GM20431 (cell line): ENCODE measurements around the gene CRADD.

Experiments used
- in situ Hi-C: fragments of 300-500 bp; cut with MseI, MboI; formaldehyde crosslinking; loops from one replicate; pipeline ENCODE4 v1.15.0; 2020; ENCODE audit warnings: low sequenced_read_pairs; ENCODE audit not compliant: unreplicated experiment

CRADD gene

DNA sequence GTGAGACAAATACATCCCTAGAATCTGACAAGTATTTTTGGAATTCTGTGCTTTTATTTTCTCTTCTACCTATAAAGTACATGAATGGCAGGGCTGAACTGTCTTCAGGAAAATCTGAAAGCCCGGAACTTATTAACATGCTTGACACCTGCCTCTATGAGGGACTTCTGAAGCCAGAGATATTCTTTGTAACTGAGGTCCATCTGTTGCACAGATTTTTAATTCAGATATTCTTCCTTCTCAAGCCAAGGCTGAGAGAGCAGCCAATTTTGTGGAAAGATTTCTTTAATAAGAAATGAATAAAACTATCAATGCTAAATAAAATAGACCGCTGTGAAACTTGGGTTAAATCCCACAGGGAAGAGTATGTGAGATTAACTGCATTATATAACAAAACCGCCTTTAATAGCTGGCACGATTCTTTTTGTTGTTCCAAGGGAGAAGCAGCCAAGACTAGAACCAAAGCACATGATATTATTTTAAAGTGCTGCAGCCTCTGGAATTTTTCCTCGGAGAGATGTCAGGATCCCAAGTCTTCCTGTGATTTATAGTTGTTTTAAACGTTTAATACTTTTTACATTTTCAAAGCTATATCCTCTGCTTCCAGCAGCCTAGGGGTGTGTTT, 148.9 kb downstream of the CRADD start:
- in situ Hi-C loops, result no loop called here

GRCh38 chr12:93827179-93827578, 150.0 kb downstream of the CRADD start:
- in situ Hi-C loops, result no loop called here

GRCh38 chr12:93827669-93828068, 150.5 kb downstream of the CRADD start:
- in situ Hi-C loops, result no loop called here

DNA sequence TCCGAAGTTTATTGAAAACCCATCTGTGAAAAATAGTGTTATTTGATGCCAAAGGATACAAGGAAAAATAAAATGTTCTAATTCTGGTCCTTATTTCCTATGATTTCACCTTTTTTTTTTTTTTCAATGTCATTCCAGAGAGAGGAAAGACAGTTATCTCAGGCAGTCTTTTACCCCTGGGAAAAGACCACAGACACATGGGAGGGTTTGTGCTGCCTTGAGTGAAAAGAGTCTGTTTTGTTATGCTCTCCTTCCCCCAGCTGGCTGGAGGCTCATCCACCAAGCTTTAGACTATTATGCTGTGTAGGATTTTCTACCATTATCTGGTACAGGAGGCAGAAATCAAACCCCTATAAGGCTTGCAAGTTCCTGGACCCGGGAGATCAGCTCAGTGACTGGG, 151.8 kb downstream of the CRADD start:
- in situ Hi-C loops, result no loop called here

- in situ Hi-C loops, result no loop called here
These were observed 154.2 kb downstream of the CRADD start for GRCh38 chr12:93831374-93831773.

DNA sequence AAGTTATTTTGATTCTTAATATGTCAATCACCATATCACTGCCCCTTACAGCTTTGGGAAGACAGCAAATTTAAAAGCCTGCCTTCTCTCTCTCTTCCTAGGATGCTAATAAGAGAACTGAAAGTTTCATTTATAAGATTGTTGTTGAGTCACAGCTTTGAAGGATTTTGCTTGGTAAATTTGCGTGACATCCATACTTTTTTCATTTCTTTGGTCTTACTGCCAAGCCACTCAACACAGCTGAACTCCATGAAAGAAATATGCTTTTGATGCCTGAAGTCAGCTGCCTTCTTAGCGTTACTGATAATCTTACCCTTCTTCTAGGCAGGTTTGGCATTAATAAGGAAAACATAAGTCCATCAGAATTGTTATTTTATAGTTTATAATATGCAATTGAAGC, 155.0 kb downstream of the CRADD start:
- in situ Hi-C loops, result no loop called here

DNA sequence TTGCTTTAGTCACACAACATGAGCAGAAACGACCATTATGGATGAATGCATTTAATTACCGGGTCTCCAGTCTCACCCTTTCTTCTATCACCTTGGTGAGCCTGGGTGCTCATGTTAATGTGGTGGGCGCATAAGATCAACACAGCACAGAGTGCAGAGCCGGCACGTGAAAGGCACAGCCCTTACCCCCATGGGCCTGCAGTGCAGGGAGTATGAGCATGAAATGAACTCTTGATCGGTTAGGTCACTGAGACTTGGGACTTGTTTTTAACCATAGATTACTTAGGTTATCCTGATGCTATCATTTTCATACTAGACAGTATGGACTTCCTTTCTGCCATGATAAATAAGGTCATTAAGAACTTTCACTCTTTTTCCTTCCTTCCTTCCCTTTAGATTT, 156.8 kb downstream of the CRADD start:
- in situ Hi-C loops, result no loop called here

- in situ Hi-C loops, result no loop called here
These were observed 159.6 kb downstream of the CRADD start for GRCh38 chr12:93836620-93837260.

- in situ Hi-C loops, result no loop called here
These were observed 161.0 kb downstream of the CRADD start for GRCh38 chr12:93838193-93838592.

DNA sequence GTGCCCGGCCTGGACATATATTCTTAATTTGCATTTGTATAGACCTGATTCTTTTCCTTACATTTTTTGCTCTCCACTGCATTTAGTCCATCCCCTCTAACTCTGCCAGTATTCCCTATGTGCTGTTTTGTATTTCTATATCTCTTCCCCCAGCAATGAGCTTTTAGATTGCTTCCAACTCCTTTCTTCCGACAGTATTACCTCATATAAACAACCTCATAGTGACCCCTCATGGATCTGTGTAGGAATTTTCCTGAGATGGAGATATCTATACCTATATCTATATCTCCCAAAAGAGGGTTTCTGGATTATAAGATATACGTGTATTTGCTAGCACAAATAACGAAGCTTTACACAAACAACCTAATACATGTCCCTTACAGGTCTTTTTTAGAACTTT, 161.9 kb downstream of the CRADD start:
- in situ Hi-C loops, result no loop called here

GRCh38 chr12:93841671-93842070, 164.5 kb downstream of the CRADD start:
- in situ Hi-C loops, result no loop called here

- in situ Hi-C loops, result no loop called here
These were observed 167.1 kb downstream of the CRADD start for GRCh38 chr12:93844164-93844784.

GRCh38 chr12:93846936-93847516, 169.9 kb downstream of the CRADD start:
- in situ Hi-C loops, result no loop called here

DNA sequence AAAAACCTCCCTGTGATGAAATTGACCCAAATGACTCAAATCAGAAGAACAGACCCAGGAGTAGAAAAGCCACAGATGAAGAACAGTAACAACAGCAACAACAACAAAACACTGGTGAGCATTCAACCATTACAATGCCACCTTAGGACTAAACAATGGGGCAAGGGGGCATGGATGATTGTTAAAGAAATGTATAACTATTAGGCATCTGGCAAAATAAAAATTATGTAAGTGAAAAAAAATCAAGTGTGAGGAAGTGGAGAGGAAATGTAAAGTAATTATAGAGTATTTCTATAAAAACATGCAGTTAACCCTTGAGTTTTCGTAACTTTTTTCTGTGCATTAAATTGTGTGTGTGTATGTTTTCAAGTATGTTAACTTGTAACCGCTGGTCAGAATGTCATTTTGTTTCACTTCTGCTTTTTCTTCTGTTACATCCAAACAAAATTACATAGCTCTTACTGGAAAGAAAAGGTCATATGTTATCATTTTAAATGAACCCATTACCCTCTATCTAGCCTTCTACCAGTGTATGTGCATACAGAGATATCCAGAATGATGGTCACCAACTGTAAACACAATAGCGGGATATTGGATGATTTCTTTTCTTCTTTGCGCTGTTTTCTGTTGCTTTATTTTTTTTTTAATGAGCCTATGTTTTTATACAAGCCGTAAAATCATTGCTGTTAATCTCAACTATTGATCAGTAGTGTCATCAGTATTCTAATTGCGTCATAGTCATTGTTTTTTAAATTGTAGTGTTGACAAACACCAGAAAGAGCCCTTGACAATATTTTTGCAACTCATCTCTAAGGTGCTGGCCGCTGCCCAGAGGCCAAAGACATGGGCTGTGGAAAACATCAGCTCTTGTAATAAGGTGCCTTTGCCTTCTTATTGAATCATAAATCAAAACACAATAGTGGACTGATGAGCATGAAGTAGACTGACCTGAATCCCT, 170.6 kb downstream of the CRADD start:
- in situ Hi-C loops, result no loop called here

- in situ Hi-C loops, result no loop called here
These were observed 171.4 kb downstream of the CRADD start for GRCh38 chr12:93848523-93849101.

GRCh38 chr12:93849946-93850345, 172.8 kb downstream of the CRADD start:
- in situ Hi-C loops, result no loop called here

DNA sequence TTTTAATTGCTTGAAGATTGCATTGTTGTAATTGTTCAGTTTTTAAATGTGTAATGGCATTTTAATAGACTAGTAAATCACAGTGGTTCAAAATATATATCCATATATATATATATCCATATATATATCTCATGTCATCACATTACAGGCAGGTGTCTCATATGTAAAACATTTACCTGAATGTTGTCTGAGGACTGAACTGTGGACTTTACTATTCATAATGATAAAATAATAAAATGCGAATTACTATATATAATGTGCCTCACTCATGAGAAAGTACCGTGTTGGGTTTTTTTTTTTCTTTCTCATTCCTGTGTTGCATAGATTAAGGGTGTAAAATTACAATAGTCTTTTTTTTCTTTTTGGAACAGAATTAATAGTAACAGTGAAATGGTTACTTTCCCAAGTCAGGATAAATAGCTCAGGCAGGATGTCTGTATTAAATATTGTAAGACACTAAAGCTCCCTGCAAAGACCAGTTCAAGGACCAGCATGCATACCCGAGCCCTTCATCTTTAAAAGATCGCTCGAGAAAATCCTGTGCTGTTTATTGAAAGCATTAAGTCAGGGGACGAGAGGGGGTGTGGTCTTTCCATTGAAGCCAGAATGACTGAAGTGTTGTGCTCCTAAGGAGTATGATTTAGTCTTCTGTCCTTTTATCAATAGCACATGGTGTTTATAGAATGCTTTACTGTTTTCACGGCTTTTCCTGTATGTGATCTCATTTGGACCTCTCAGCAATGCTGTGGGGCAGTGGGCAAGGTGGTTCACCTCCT, 173.5 kb downstream of the CRADD start:
- in situ Hi-C loops, result no loop called here

- in situ Hi-C loops, result no loop called here
These were observed 174.1 kb downstream of the CRADD start for GRCh38 chr12:93851257-93851671.

GRCh38 chr12:93852173-93852591, 175.0 kb downstream of the CRADD start:
- in situ Hi-C loops, result no loop called here
